ENCODE data around the gene KIF9.
"Not testable (repeated sequence)": the region's sequence is repeated elsewhere in the genome, so short reads cannot be mapped to it uniquely, and the experiment has no call there.

Gene KIF9

DNA sequence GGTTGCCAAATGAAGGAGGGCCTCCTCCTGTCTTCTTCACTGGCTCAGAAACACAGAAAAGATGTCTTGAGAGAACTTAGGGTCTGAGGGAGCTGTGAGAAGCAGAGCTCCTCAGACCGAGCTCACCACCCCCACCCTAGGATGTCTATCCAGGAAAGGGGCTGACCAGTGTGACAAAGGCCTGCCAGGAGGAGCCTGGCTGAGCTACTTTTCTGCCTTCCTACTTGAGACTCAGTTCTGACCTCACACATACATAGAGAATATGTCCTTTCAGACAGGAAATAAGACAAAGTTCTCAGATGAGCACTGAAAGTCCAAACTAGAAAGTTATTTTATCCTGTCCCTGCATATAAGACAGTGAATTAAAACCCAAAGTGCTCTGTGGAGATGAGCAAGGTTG lies 54.5 kb downstream of the KIF9 start:
- DNase-seq (ENCODE audit: low read depth), result peak; percentile 7
- TF ChIP-seq, protein P1, sequence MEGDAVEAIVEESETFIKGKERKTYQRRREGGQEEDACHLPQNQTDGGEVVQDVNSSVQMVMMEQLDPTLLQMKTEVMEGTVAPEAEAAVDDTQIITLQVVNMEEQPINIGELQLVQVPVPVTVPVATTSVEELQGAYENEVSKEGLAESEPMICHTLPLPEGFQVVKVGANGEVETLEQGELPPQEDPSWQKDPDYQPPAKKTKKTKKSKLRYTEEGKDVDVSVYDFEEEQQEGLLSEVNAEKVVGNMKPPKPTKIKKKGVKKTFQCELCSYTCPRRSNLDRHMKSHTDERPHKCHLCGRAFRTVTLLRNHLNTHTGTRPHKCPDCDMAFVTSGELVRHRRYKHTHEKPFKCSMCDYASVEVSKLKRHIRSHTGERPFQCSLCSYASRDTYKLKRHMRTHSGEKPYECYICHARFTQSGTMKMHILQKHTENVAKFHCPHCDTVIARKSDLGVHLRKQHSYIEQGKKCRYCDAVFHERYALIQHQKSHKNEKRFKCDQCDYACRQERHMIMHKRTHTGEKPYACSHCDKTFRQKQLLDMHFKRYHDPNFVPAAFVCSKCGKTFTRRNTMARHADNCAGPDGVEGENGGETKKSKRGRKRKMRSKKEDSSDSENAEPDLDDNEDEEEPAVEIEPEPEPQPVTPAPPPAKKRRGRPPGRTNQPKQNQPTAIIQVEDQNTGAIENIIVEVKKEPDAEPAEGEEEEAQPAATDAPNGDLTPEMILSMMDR (conservative IDR thresholded peaks at IDR 0.05; ENCODE audit: low read depth, low read length), result no peak
- no peak overlapping the region for H3K4me3 ChIP-seq (ENCODE audit: low read depth, low read length)

DNA sequence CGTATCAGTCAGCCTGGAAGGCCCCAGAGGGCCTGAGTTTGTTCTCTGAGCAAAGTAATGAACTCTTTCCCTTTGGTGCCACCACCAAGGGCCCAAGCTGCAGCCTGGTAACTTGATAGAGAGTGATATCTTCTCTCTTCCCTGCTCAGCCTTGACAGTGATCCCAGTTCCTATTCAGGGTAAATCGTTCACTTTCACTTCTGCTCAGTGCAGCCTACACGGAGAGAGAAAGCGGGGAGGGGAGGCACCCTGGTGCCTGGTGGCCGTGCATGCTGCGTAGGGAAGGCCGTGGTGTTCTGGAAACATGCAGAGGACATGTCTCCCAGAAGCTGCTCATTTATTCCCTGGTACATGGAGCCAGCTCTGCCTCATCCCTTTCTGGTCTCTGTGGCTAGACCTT lies 54.9 kb downstream of the KIF9 start:
- no peak overlapping the region for H3K4me3 ChIP-seq (ENCODE audit: low read depth, low read length)
- peak; percentile 8 for DNase-seq (ENCODE audit: low read depth)
- TF ChIP-seq, protein P1 (conservative IDR thresholded peaks at IDR 0.05; ENCODE audit: low read depth, low read length), result no peak

DNA sequence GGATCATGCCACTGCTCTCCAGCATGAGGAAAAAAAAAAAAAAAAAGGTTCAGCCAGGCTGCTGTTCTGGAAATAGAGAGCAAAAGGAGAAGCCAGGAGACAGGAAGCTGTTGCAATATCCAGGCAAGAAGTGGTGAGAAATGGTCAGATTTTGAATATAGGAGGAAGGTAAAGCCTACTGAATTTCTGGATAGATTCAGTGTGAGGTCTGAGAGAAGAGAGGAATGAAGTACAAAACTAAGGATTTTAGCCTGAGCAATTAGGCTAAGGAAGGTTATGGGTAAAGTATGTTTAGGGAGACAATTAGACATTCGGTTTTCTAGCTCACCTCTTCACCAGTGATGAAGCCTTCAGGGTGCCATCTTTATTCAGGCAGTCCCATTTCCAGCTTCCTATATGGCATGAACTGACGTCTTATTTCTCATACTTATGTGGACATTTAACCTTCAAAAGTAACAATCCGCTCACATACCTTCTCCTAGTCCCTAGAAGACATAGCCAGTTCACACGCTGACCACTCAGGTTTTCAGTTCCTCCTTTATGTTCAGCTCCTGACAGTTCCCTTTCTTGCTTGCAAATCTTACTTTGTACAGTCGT lies 57.2 kb downstream of the KIF9 start:
- no peak overlapping the region for H3K4me3 ChIP-seq (ENCODE audit: low read depth, low read length)
- TF ChIP-seq, protein P1 (conservative IDR thresholded peaks at IDR 0.05; ENCODE audit: low read depth, low read length), result no peak
- DNase-seq (ENCODE audit: low read depth), result peak; percentile 69

DNA sequence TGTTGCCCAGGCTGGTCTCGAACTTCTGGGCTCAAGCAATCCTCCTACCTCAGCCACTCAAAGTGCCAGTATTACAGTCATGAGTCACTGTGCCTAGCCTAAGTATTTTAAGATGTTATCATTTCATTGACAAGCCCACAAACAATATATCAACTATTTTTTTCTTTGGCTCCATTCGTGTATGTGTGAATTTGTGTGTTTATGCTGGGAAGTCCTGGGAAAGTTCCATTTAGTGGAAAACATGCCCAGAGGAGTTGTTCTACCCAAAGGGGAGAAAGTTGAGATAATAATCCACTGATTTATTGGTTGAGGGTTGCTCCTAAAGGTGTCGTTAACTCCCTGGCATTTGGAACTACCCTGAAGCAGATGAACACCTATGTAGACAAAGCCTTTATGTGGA lies 58.8 kb downstream of the KIF9 start:
- no peak overlapping the region for H3K4me3 ChIP-seq (ENCODE audit: low read depth, low read length)
- TF ChIP-seq, protein P1 (conservative IDR thresholded peaks at IDR 0.05; ENCODE audit: low read depth, low read length), result no peak
- no peak for DNase-seq (ENCODE audit: low read depth)

DNA sequence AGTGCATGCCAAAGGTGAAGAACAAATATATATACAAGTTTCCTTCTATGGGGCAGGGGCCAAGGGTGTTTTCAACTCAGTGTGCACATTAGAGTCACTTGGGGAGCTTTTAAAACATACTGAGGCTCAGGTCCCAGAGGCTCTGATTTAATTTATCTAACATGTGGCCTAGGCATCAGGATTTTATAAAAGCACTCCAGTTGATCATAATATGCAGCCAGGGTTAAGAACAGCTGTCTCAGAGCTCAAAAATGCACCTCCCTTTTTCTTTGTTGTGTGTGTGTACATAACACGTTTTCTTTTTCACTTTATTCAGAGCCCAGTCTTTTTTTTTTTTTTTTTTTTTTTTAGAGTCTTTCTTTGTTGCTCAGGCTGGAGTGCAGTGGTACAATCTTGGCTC lies 60.8 kb downstream of the KIF9 start:
- no peak for DNase-seq (ENCODE audit: low read depth)
- TF ChIP-seq, protein P1 (conservative IDR thresholded peaks at IDR 0.05; ENCODE audit: low read depth, low read length), result no peak
- no peak overlapping the region for H3K4me3 ChIP-seq (ENCODE audit: low read depth, low read length)

DNA sequence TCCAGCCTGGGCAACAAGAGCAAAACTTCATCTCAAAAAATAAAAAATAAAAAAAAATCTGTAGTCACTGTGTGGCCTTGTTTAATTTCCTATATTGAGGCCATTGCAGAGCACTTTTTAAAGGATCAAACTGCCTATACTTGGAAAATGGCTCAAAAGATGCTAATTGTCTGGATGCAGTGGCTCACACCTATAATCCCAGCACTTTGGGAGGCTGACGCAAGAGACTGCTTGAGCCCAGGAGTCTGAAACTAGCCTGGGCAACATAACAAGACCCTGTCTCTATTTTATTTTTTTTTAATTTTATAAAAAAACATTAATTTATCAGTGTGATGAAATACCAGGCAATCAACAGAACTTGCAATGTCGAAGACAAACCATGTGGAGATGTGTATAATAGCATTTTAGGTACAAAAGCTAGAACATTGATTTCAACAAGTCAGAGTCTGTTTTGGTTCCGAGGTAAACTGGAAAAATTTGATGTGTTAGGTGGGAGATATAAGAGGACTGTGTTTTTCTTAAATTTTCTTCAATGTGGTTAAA lies 71.7 kb downstream of the KIF9 start:
- TF ChIP-seq, protein P1 (conservative IDR thresholded peaks at IDR 0.05; ENCODE audit: low read depth, low read length), result no peak
- DNase-seq (ENCODE audit: low read depth), result no peak

DNA sequence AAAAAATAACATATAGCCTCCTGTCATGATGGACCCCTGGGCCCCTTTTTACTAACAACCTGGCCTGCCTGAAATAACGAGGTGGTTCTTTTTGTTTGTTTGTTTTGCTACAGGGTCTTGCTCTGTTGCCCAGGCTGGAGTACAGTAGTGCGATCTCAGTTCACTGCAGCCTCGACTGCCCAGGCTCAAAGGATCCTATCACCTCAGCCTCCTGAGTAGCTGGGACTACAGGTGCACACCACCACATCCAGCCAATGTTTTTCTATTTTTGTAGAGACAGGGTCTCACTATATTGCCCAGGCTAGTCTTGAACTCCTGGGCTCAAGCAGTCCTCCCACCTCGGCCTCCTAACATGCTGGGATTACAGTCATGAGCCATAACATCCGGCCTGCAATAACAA lies 76.6 kb downstream of the KIF9 start:
- not testable (repeated sequence) for H3K4me3 ChIP-seq (ENCODE audit: low read depth, low read length); DNase-seq (ENCODE audit: low read depth)

More for the DNA sequence above, 71.7 kb downstream of the KIF9 start:
- no peak overlapping the region for H3K4me3 ChIP-seq (ENCODE audit: low read depth, low read length)
